Chondrocyte (in vitro differentiated cells): ENCODE results near the gene PTPRC. TPM values are rescaled to one million over a fixed set of nuclear protein-coding genes. Genes with fewer than 3 reads are reported as not detected.

Source experiments
- DNase-seq: peaks from one replicate; pipeline ENCODE4 v3.0.0; 2021; ENCODE audit warnings: mixed read lengths, low spot score
- H3K27ac Mint-ChIP-seq: one replicate; pipeline ENCODE4 v1.8.0; 2021; ENCODE audit warnings: mild to moderate bottlenecking, moderate library complexity, mixed read lengths; ENCODE audit not compliant: unreplicated experiment
- H3K27me3 Mint-ChIP-seq: 2 replicates; pipeline ENCODE4 v1.8.0; 2021; ENCODE audit warnings: low read depth, mixed read lengths
- H3K36me3 Mint-ChIP-seq: 2 replicates; pipeline ENCODE4 v1.8.0; 2021; ENCODE audit warnings: low read depth, mixed read lengths
- H3K4me1 Mint-ChIP-seq: 2 replicates; pipeline ENCODE4 v1.8.0; 2021; ENCODE audit warnings: low read depth, mild to moderate bottlenecking, mixed read lengths
- H3K4me3 Mint-ChIP-seq: one replicate; pipeline ENCODE4 v1.8.0; 2021; ENCODE audit warnings: mild to moderate bottlenecking, moderate library complexity, mixed read lengths; ENCODE audit not compliant: unreplicated experiment
- H3K9me3 Mint-ChIP-seq: 2 replicates; pipeline ENCODE4 v1.8.0; 2021; ENCODE audit warnings: low read depth, mixed read lengths
- CTCF ChIP-seq: fragments of 200-600 bp; sonication (generic); IDR thresholded peaks from 2 replicates; pipeline ENCODE4 v1.5.0; 2021; ENCODE audit warnings: antibody characterized with exemption, mild to moderate bottlenecking, moderate library complexity
- total RNA-seq: library from RNA; stranded (reverse); gene quantifications from 3 replicates; pipeline ENCODE4 v1.2.1, GENCODE V29; 2021

The PTPRC gene
- total RNA-seq, 1 donor from 2014 or later = not detected

DNA sequence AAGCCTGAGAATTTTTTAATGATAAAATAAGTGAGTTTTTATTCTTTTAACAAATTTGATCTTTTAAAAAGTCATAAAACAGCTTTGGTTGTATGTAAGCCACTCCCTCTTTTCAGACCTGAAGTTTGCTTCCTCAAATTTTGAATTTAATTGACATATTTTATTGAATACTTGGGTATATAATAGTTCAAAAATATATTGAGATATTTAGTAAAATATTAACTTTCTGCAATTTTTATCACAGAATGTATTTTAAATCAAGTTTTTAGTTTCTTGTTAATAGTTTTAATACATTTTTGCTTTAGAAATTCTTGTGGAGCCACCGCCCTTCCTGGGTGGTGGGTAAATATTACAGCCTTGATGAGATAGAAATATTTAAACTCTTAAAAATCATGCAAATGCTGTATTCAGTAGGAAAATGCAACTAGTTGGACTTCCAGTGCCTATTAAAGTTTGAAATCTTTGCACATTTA lies 867 bp downstream of the PTPRC start:
- peaks cover 6% of the 10 kb centered on the region for H3K4me1 Mint-ChIP-seq
- no peak for DNase-seq
- no peaks in the 10 kb centered on the region for H3K9me3 Mint-ChIP-seq
- no peak for TF ChIP-seq CTCF
- no peak overlapping the region for H3K27ac Mint-ChIP-seq
- H3K36me3 Mint-ChIP-seq = no peaks in the 10 kb centered on the region
- H3K4me3 Mint-ChIP-seq = no peak overlapping the region
- no peaks in the 10 kb centered on the region for H3K27me3 Mint-ChIP-seq

- Mint-ChIP-seq H3K36me3 (no peaks in the 10 kb centered on the region), H3K27me3 (no peaks in the 10 kb centered on the region), H3K27ac (no peak overlapping the region), H3K4me3 (no peak overlapping the region), H3K4me1 (peaks cover 6% of the 10 kb centered on the region), H3K9me3 (no peaks in the 10 kb centered on the region)
- no peak for TF ChIP-seq CTCF
- DNase-seq = no peak
These were observed 1.3 kb downstream of the PTPRC start for GRCh38 chr1:198640174-198640573.

DNA sequence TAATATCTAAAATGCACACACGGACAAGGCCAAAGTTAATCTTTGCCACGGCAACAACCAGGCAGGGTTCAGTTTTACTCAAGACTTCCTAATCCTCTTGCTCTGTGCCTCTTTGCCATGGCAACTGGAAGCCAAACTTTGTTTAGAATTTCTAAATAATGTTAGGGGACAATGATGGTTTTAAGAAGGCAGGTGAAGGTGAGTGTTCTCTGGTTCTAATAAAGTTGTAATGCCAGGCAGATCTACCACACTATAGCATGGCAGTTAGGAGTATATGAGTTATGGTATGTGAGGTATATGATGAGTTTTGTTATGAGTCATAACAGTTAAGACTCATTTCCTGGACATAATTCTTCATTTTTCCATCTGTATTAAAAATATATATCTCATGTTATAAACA lies 2.7 kb downstream of the PTPRC start:
- DNase-seq = no peak
- Mint-ChIP-seq H3K27me3 (no peaks in the 10 kb centered on the region), H3K4me1 (peaks cover 6% of the 10 kb centered on the region), H3K27ac (no peak overlapping the region), H3K9me3 (no peaks in the 10 kb centered on the region), H3K4me3 (no peak overlapping the region), H3K36me3 (no peaks in the 10 kb centered on the region)
- no peak for TF ChIP-seq CTCF

DNA sequence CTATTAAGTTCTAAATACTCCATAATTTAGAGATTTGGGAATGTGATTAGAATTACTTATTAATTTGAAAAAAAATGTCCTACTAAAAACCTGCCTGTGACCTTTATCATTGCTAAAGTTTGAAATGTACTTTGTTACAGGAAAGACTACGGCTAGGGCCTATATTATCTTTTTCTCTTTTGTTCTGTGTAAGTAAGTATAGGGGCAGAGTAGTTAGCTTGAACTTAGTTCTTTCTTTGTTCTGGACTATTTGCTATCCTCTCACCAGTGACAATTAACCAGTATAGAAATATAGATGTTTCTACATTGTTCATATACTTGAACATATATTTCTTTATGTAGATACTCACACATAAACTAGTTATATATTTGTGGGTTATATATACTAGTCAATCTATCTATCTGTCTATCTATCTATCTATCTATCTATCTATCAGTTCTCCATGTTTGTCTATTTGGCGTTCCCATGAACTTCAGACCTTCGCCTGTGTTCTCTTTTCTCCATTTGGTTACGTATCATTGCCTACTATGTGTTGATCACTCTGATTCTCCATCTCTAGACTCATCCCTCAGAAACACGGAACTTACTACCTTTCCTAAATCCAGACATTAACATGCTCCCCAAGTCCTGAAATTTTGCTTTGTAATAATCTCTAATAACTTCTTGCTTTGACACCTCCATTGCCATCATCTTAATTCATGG lies 3.3 kb downstream of the PTPRC start:
- DNase-seq = no peak
- TF ChIP-seq CTCF = no peak
- Mint-ChIP-seq H3K9me3 (peaks cover 3% of the 10 kb centered on the region), H3K4me1 (peaks cover 4% of the 10 kb centered on the region), H3K27ac (no peak overlapping the region), H3K36me3 (no peaks in the 10 kb centered on the region), H3K27me3 (no peaks in the 10 kb centered on the region), H3K4me3 (no peak overlapping the region)

GRCh38 chr1:198642983-198643382 lies 4.1 kb downstream of the PTPRC start:
- Mint-ChIP-seq H3K27ac (no peak overlapping the region), H3K9me3 (peaks cover 4% of the 10 kb centered on the region), H3K4me3 (no peak overlapping the region), H3K36me3 (no peaks in the 10 kb centered on the region), H3K27me3 (no peaks in the 10 kb centered on the region), H3K4me1 (no peaks in the 10 kb centered on the region)
- DNase-seq = no peak
- TF ChIP-seq CTCF = no peak
